Inferior parietal cortex (tissue), 1 donor: ENCODE measurements around the gene TRAF4.
A peak's percentile ranks its signal among the peaks of the same experiment; 100 is the strongest.

Experiments
- DNase-seq: peaks from one replicate; pipeline ENCODE4 v3.0.0-alpha.2; 2016; ENCODE audit errors: extremely low spot score

Gene TRAF4, protein sequence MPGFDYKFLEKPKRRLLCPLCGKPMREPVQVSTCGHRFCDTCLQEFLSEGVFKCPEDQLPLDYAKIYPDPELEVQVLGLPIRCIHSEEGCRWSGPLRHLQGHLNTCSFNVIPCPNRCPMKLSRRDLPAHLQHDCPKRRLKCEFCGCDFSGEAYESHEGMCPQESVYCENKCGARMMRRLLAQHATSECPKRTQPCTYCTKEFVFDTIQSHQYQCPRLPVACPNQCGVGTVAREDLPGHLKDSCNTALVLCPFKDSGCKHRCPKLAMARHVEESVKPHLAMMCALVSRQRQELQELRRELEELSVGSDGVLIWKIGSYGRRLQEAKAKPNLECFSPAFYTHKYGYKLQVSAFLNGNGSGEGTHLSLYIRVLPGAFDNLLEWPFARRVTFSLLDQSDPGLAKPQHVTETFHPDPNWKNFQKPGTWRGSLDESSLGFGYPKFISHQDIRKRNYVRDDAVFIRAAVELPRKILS

DNA sequence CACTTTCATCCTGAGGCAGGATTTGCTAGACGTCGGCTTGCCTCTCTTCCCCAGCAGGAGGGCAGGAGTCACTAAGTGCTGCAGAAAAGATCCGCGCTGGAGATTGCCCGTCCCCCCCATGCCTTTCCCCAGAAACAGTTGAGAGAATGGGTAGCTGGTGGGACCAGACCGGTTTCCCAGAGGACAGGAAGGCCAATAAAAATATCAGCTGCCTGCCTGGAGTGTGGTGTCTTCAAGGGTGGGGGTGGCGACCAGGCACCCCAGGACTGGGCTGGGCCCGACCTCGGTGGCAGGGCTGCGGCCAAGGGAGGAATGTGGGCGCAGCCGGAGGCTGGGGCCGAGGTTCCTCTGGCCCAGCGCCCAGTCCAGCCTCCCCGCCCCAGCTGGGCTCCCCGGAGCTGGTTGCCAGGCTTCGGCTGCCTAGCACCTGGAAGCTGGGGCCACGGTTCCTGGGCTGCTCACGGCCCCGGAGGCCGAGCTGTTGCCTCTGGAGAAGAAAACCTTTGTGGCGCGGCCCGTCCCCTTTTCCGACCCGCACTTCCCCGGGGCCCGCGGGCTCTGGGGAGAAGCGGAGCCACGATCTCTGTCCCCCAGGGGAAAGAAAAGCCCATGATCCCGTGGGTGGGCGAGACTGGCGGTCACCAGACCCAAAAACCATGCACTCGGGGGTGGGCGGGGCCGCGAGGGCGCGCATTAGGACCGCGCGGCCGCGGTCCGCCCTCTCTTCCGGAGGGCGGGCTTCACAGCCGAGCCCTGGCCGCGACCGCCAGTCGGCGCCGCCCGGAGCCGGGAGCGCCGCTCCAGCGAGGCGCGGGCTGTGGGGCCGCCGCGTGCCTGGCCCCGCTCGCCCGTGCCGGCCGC lies at the start of gene TRAF4:
Gene TRAF4 (plus strand): TSS at position 769 of the 861 bp plus-strand sequence. CDS start 102 bp downstream, outside the sequence.
- DNase-seq: peak; percentile 72

- DNase-seq: no peak
These were observed 45.4 kb upstream of the TRAF4 start for GRCh38 chr17:28698253-28698941.

GRCh38 chr17:28700278-28700677 lies 43.5 kb upstream of the TRAF4 start:
- DNase-seq: no peak

- no peak for DNase-seq
These were observed 42.9 kb upstream of the TRAF4 start for GRCh38 chr17:28700830-28701492.

DNA sequence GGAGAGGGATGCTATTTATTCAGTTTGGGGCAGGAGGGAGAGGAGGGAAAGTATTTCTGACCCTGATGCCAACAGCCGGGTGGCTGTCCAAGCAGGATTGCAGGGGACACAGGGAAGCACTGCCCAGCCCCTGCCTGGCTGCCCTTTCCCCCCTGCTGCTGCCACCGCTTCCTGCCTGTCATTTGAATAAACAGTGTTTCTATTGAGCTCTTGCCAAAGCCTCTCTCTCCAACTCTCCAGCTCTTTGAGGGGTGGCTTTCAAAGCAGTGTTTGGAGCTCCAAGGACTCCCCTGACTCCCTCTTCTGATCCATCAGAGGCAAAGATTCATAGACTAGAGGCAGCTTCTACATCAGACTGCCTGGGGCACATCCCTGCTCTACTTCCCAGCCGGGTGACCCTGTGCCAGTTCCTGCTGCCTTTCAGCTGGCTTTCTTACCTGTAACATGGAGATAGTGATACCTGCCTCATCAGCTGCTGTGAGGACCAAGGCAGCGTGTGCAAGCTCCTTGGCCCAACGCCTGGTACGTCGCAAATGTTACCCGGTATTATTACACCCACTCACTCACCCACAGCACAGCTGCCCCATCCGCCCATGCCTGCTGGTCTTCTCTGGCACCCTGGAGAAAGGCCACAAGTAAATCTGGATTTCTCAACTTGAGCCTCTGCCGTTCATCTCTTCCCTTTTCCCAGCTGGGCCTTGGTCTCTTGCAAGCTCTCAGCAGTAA lies 41.6 kb upstream of the TRAF4 start:
- peak; percentile 63 for DNase-seq

DNA sequence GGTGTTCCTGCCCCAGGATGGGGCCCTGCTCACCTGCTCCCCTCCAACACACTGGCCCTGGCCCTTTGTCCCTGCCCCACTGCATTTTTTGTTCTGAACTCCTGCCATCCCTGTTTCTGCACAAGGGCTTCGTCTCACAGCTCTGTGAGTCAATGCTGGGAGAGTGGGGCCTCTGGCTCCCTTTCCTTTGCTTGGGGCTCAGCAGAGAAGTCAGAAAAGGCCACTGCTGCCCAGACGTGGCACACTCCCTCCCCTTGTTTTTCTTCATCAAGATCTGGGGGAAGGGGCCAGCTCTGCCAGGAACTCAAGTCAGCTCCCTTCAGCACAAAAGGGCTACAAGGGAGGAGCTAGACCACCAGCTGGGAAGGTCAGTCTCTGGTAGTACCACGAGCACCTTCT lies 41.1 kb upstream of the TRAF4 start:
- no peak for DNase-seq

DNA sequence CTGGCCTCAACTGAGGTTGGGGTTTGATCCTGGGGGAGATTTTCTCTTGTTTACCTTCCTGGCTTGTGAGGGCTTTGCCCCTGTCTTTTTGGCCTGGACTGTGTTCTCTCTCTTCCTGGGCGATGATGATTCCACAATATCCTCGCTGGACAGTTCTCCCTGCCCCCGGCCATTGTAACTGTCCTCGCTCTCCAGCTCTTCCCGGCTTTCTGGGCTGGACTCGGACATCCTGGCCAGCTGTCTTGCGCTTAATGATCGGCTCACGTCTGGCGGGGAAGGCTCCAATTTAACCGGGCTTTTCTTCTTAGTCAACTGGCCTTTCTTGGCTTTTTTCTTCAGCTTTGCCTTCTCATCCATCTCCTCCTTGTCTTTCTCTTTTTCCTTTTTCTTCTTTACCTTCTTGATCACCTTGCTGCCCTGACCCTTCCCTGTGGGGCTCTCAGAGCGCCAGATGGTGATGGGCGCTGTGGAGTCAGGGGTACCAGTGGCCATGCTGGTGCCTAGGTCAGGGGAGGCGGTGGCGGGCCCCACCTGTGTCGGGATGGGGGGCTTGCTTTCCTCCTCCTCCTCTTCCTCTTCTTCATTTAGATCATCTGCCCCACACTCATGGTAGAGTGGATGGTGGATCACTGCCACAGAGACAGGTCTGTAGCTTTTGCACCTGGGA lies 40.1 kb upstream of the TRAF4 start:
- DNase-seq: no peak

GRCh38 chr17:28704219-28704858 lies 39.5 kb upstream of the TRAF4 start:
- DNase-seq: no peak

DNA sequence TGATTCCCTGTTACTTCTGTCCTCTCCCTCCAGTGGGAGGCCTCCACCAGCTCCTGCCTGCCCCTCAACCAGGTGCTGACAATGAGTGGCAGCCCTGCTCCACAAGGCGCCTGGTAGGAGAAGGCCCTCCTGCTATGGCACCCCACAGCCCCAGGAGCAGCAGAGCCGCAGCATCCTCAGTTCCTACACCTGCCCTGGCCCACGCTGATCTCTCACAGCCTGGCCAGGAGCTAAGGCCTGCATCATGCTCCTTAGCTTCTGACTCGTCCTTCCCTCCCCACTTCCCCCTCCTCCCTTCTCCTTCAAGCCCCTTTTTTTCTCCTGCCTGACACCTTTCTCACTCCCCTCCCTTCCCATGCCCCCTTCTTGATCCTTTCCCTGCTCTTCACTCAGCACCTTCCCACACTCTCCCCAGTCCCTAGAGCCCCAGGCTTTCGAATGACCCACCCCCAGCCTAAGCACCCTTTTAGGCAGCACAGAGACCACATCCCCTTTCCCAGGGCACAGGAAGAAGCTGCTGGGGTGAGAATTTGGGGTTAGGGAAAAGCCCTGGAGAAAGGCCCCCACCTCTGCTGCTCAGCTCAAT lies 38.6 kb upstream of the TRAF4 start:
- no peak for DNase-seq

DNA sequence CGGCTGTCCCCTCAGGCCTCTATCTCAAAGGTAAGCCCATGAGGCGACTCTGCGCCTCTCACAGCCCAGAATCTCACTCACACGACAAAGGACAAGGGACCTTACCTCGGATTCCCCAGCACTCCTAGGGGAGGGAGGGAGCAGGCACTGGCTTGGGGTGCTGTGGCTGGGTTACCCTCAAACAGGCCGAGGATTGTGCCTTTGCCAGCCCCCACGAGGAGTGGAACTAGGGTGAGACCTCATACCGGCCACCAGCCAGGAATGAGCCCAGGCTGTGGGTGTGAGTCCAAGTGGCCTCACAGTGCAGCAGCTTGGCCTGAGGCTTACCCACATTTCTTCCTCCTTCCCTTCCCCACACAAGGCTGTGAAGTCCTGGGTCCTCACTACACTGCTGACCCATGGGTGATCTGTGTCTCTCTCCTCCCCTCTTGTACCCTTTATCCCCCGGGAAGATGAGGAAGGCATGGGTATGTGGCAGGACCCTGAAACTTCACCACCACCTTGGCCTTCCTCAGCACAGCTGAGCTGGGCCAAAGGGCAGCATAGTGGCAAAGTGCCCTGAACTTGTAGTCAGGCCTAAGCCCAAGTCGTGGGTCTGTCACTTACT lies 38.0 kb upstream of the TRAF4 start:
- DNase-seq: no peak

DNA sequence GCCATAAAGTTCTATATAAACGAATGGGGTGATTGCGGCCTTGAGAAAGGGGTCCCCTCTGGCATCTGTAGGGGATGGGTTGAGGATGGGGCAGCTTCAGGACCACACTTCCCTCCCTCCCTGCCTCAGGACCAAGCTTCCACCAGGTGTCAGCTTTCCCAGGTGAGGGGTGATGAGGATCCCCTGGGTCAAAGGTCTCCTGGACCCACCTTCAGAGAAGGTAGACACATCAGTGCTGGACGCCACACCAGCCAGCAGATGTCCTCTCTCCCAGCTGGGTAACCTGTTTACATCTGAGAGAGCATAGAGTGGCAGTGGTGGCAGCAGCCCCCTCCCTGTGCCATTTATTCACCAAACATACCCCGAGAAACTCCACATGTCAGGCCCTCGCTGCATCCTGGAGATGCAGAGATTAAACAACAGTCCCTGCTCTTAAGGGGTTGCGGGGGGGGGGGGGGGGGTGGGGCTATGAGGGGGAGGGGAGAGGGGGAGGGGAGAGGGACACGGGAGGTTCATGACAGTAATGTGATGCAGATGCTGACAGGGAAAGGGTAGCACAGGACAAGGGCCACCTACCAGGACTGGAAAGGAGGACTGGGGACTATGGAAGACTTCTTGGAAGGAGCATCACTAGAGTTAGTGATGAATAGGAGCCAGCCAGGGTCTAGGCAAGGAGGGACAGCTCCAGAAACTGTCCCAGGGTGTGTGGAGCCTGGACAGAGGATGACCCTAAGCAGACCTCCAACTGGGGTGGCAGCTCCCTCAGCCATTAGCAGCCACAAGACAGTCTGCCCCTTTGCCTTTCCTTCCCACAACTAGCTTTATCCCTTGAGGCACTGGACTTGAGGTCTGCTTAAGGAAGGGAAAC lies 37.1 kb upstream of the TRAF4 start:
- no peak for DNase-seq

GRCh38 chr17:28707339-28707720 lies 36.5 kb upstream of the TRAF4 start:
- no peak for DNase-seq

GRCh38 chr17:28710861-28711722 lies 32.7 kb upstream of the TRAF4 start:
- DNase-seq: peak; percentile 74

DNA sequence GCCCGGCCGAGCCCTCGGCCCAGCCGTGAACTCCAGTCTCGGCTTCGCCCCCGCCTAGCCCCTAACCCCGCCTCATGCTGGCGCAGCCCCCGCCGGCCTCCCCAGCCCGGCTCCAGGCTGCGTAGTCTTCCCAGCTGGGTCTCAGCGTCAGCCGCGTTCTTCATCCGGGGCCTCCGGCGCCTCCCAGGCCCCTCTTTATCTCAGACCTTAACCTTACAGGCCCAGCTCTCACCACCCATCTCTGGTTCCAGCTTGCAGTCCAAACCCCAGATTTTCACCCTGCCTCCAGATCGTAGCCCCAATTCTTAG lies 32.1 kb upstream of the TRAF4 start, which contains the start of gene PROCA1:
Gene PROCA1 (minus strand): TSS at position 166 of the 309 bp plus-strand sequence. CDS start 228 bp downstream, outside the sequence.
- no peak for DNase-seq

DNA sequence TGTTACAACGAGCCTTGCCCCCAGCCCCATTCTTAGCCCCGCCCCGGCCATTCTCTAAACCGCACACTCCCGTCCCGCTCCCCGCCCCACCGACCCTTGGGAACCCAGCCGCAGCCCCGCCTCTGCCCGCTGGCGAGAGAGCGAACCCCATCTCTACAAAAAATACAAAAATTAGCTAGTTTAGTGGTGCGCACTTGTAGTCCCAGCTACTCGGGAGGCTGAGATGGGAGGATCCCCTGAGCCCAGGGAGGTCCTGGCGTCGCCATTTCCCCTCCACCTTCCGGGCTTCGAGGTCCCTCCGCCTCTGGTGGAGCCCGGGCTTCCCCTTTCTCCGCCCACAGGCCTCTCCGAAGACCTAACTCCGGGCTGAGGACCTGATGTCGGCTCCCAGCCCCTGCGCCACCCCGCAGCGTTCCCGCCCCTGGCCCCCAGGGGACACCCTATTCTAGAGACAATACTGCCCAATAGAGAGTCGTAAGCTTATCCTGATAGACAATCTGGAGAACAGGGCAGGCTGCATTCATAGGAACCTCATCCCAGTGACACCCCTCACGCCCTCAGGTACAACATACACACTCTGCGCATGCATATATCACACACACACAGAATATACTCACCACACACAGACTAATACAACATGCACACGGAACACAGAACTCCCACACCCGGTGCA lies 31.6 kb upstream of the TRAF4 start:
- no peak for DNase-seq

- no peak for DNase-seq
These were observed 31.0 kb upstream of the TRAF4 start for GRCh38 chr17:28712705-28713415.
